ENCODE data around the gene EDC3.

DNA sequence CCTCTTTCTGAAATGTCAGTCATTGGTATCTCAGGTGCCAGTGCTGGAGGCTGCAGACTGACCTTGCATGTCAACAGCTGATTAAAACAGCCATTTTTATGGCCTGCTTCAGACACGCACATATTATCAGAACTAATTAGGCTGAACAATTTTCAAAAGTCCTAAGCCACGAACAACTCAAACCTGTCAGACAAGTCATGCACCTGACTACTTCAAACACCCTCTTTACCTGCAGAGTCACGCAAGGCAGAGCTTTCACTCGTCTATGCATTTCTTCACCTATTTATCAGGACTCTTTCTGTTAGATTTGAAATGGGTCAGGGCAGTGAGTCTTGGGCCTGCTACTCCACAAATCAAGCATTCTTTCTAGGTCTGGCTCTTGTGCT, 53.5 kb downstream of the EDC3 start:
- TF ChIP-seq EZH2 (IDR thresholded peaks at IDR 0.05; ENCODE audit: low read depth, unreplicated experiment) (no peak), CREB1 (CRISPR knock-in tag; IDR thresholded peaks at IDR 0.05; ENCODE audit: low read depth) (no peak)
- TF ChIP-seq, protein P1, sequence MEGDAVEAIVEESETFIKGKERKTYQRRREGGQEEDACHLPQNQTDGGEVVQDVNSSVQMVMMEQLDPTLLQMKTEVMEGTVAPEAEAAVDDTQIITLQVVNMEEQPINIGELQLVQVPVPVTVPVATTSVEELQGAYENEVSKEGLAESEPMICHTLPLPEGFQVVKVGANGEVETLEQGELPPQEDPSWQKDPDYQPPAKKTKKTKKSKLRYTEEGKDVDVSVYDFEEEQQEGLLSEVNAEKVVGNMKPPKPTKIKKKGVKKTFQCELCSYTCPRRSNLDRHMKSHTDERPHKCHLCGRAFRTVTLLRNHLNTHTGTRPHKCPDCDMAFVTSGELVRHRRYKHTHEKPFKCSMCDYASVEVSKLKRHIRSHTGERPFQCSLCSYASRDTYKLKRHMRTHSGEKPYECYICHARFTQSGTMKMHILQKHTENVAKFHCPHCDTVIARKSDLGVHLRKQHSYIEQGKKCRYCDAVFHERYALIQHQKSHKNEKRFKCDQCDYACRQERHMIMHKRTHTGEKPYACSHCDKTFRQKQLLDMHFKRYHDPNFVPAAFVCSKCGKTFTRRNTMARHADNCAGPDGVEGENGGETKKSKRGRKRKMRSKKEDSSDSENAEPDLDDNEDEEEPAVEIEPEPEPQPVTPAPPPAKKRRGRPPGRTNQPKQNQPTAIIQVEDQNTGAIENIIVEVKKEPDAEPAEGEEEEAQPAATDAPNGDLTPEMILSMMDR (conservative IDR thresholded peaks at IDR 0.05; ENCODE audit: low read depth in 2 of 2) = no peak
- TF ChIP-seq, protein P2, sequence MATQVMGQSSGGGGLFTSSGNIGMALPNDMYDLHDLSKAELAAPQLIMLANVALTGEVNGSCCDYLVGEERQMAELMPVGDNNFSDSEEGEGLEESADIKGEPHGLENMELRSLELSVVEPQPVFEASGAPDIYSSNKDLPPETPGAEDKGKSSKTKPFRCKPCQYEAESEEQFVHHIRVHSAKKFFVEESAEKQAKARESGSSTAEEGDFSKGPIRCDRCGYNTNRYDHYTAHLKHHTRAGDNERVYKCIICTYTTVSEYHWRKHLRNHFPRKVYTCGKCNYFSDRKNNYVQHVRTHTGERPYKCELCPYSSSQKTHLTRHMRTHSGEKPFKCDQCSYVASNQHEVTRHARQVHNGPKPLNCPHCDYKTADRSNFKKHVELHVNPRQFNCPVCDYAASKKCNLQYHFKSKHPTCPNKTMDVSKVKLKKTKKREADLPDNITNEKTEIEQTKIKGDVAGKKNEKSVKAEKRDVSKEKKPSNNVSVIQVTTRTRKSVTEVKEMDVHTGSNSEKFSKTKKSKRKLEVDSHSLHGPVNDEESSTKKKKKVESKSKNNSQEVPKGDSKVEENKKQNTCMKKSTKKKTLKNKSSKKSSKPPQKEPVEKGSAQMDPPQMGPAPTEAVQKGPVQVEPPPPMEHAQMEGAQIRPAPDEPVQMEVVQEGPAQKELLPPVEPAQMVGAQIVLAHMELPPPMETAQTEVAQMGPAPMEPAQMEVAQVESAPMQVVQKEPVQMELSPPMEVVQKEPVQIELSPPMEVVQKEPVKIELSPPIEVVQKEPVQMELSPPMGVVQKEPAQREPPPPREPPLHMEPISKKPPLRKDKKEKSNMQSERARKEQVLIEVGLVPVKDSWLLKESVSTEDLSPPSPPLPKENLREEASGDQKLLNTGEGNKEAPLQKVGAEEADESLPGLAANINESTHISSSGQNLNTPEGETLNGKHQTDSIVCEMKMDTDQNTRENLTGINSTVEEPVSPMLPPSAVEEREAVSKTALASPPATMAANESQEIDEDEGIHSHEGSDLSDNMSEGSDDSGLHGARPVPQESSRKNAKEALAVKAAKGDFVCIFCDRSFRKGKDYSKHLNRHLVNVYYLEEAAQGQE (IDR thresholded peaks at IDR 0.05; ENCODE audit: unreplicated experiment) = no peak

Measured in GM23338 (cell line).